HCT116 (cell line): ENCODE results near the gene BMP7. TPM values are rescaled to one million over a fixed set of nuclear protein-coding genes. Genes with fewer than 3 reads are reported as not detected.

Experiments used
- ATAC-seq: fragments of 200-7000 bp; cut with Tn5 transposase; 2 replicates; pipeline ENCODE4 v1.9.1; 2020; ENCODE audit warnings: mild to moderate bottlenecking, moderate library complexity
- BruUV-seq: library from RNA; stranded (reverse); fragments of 400-500 nt; replicated peaks from 2 replicates; lab custom pipeline; 2021; lab: Mats Ljungman, UMichigan
- CTCF ChIA-PET: fragments of 300-600 bp; sonication (Branson Sonifier 250); formaldehyde crosslinking; loops from one replicate; lab custom pipeline; 2021; ENCODE audit warnings: antibody characterized with exemption; lab: Charles Lee
- POLR2A ChIA-PET: fragments of 300-600, 350-600 bp; sonication (Branson Sonifier 250); formaldehyde crosslinking; loops from one replicate; lab custom pipeline; 2021; ENCODE audit warnings: antibody characterized with exemption; lab: Charles Lee
- RAD21 ChIA-PET, 2 experiments: fragments of 300-600 bp; sonication (Branson Sonifier 250); formaldehyde crosslinking; loops; one replicate each; lab custom pipeline; 2023; ENCODE audit warnings: low total read pairs in 2 of 2; ENCODE audit not compliant: uncharacterized antibody in 2 of 2, unreplicated experiment in 2 of 2, low non-redundant PET in 1 of 2; lab: Charles Lee
- DNase-seq: peaks from one replicate; pipeline ENCODE4 v3.0.0-alpha.2; 2010; ENCODE audit warnings: low read depth, low spot score
- H2AFZ ChIP-seq: fragments of 200-600 bp; shearing (Covaris generic), sonication (generic); 2 replicates; pipeline ENCODE4 v1.6.1; 2017; ENCODE audit warnings: low read depth, mixed run types, mixed read lengths, antibody characterized with exemption, low read length; ENCODE audit not compliant: poor library complexity, severe bottlenecking
- H3K27ac ChIP-seq: 2 replicates; pipeline ENCODE4 v1.5.1; 2012; ENCODE audit warnings: low read depth, low read length
- H3K27me3 ChIP-seq: fragments of 200-600 bp; sonication (generic); 2 replicates; pipeline ENCODE4 v1.6.1; 2016; ENCODE audit warnings: mixed run types, low read length, mixed read lengths; ENCODE audit not compliant: insufficient read depth
- H3K36me3 ChIP-seq, 2 experiments: fragments of 200-500 bp in 1 of 2; fragments of 200-600 bp in 1 of 2; sonication (Bioruptor generic) in 1 of 2; sonication (generic) in 1 of 2; 2 replicates each; pipeline versions ENCODE4 v1.5.1 to v1.6.1; 2014 to 2016; ENCODE audit warnings: low read length in 2 of 2, inconsistent platforms in 1 of 2, mixed read lengths in 1 of 2, mixed run types in 1 of 2; ENCODE audit not compliant: insufficient read depth in 2 of 2, control insufficient read depth in 1 of 2
- H3K4me1 ChIP-seq, 2 experiments: fragments of 200-600 bp in 1 of 2; sonication (generic) in 1 of 2; 2 replicates each; pipeline versions ENCODE4 v1.5.1 to v1.6.1; 2012 to 2017; ENCODE audit warnings: low read length in 2 of 2, inconsistent platforms in 1 of 2, mild to moderate bottlenecking in 1 of 2, mixed read lengths in 1 of 2, mixed run types in 1 of 2, moderate library complexity in 1 of 2; ENCODE audit not compliant: insufficient read depth in 2 of 2, control insufficient read depth in 1 of 2
- H3K4me2 ChIP-seq: fragments of 200-600 bp; sonication (generic); 2 replicates; pipeline ENCODE4 v1.6.1; 2017; ENCODE audit warnings: mixed run types, low read length, mixed read lengths
- H3K4me3 ChIP-seq, 2 experiments: fragments of 200-600 bp in 1 of 2; sonication (generic) in 1 of 2; replicated peaks in 1 of 2; 2 replicates each; pipeline ENCODE4 v1.5.1; 2011 to 2016; ENCODE audit warnings: low read length in 2 of 2, control low read depth in 1 of 2, low read depth in 1 of 2, mild to moderate bottlenecking in 1 of 2, mixed read lengths in 1 of 2, mixed run types in 1 of 2
- H3K79me2 ChIP-seq: fragments of 200-600 bp; sonication (generic); 2 replicates; pipeline ENCODE4 v1.6.1; 2017; ENCODE audit warnings: mild to moderate bottlenecking, mixed run types, low read length, moderate library complexity, mixed read lengths; ENCODE audit not compliant: insufficient read depth
- H3K9ac ChIP-seq: fragments of 200-600 bp; sonication (generic); 2 replicates; pipeline ENCODE4 v1.6.1; 2016; ENCODE audit warnings: low read length, mixed read lengths
- H3K9me2 ChIP-seq: fragments of 200-600 bp; sonication (generic), shearing (Covaris generic); 2 replicates; pipeline ENCODE4 v1.6.1; 2017; ENCODE audit warnings: mixed run types, mild to moderate bottlenecking, moderate library complexity; ENCODE audit not compliant: insufficient read depth
- H3K9me3 ChIP-seq, 2 experiments: fragments of 200-500 bp in 1 of 2; fragments of 200-600 bp in 1 of 2; sonication (Bioruptor generic) in 1 of 2; sonication (generic) in 1 of 2; 2 replicates each; pipeline ENCODE4 v1.6.1; 2014 to 2017; ENCODE audit warnings: low read length in 2 of 2, mixed read lengths in 2 of 2, inconsistent platforms in 1 of 2, low read depth in 1 of 2, mild to moderate bottlenecking in 1 of 2, mixed run types in 1 of 2, moderate library complexity in 1 of 2; ENCODE audit not compliant: control insufficient read depth in 1 of 2, insufficient read depth in 1 of 2
- H4K20me1 ChIP-seq: fragments of 200-600 bp; sonication (generic), shearing (Covaris generic); 2 replicates; pipeline ENCODE4 v1.6.1; 2017; ENCODE audit warnings: mixed run types, mild to moderate bottlenecking, moderate library complexity; ENCODE audit not compliant: insufficient read depth
- CEBPB ChIP-seq: IDR thresholded peaks from 2 replicates; pipeline ENCODE4 v1.6.1; 2012; ENCODE audit warnings: low read depth
- TCF7L2 ChIP-seq: IDR thresholded peaks from 2 replicates; pipeline ENCODE4 v1.7.0; 2011; ENCODE audit warnings: borderline replicate concordance, inconsistent platforms; ENCODE audit not compliant: insufficient read depth, insufficient read length; ENCODE audit errors: extremely low read depth
- YY1 ChIP-seq: IDR thresholded peaks from 2 replicates; pipeline ENCODE4 v1.6.1; 2011; ENCODE audit warnings: low read length, low read depth, moderate library complexity, mild to moderate bottlenecking; ENCODE audit not compliant: insufficient replicate concordance; ENCODE audit errors: extremely low read depth
- intact Hi-C: fragments of 100-400 bp; cut with micrococcal nuclease; formaldehyde crosslinking; loops from 2 replicates; pipeline ENCODE4 v1.10.0; 2022
- total RNA-seq: library from RNA; stranded (reverse); gene quantifications from one replicate; pipeline ENCODE4 v1.2.1, GENCODE V29; 2021; ENCODE audit not compliant: unreplicated experiment
- TF ChIP-seq, protein P1 (sequence below), 3 experiments: fragments of 200-600 bp in 1 of 3; sonication (generic) in 1 of 3; IDR thresholded peaks in 2 of 3; conservative IDR thresholded peaks in 1 of 3; 2 replicates each; pipeline ENCODE4 v1.5.1; 2012 to 2017; ENCODE audit warnings: low read depth in 2 of 3, low read length in 2 of 3, antibody characterized with exemption in 1 of 3, borderline replicate concordance in 1 of 3, control low read depth in 1 of 3, mild to moderate bottlenecking in 1 of 3, mixed read lengths in 1 of 3, mixed run types in 1 of 3, moderate library complexity in 1 of 3; ENCODE audit not compliant: insufficient read depth in 1 of 3
- TF ChIP-seq, protein P2 (sequence below): IDR thresholded peaks from 2 replicates; pipeline ENCODE4 v1.6.1; 2012

Gene BMP7
- total RNA-seq, 1 experiment from 2014 or later = 7.0 TPM

DNA sequence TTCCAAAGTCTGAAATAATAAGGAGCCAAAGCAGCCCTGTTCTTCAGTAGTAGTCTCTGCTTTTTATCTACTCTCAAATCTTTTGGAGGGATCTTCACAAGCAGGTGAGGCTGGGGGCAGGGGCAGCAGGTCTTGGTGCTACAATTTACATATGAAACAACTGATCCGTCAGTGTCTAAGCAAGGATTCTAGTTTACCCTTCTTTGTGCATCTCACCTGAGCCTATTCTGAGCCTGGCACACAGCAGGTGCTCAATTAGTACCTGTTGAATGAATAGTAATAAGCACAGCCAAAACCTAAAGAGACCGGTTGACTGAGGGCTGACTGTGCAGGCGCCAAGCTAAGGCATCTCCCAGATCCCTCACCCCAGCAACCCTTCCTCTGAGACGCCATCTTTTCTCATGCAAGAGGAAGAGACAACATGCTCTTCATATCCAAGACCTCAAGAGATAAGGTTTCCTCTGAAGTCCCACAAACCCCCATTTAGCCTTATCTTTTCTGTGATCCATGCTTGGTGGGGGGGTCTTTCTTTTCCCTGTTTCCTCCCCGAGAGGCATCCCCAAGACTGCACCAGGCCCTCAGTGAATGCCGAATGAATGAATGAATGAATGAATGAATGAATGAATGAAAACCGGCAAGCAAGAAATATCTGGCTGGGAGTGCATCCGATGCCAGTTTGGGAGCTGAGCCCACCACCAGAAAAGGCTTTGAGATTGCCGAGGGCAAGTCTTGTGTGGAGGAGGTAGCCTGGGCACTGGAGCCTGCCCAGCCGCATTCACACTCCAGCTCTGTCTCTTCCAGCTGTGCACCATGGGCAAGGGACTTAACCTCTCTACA, 2.9 kb upstream of the BMP7 start (continued):
- TF ChIP-seq, protein P1, sequence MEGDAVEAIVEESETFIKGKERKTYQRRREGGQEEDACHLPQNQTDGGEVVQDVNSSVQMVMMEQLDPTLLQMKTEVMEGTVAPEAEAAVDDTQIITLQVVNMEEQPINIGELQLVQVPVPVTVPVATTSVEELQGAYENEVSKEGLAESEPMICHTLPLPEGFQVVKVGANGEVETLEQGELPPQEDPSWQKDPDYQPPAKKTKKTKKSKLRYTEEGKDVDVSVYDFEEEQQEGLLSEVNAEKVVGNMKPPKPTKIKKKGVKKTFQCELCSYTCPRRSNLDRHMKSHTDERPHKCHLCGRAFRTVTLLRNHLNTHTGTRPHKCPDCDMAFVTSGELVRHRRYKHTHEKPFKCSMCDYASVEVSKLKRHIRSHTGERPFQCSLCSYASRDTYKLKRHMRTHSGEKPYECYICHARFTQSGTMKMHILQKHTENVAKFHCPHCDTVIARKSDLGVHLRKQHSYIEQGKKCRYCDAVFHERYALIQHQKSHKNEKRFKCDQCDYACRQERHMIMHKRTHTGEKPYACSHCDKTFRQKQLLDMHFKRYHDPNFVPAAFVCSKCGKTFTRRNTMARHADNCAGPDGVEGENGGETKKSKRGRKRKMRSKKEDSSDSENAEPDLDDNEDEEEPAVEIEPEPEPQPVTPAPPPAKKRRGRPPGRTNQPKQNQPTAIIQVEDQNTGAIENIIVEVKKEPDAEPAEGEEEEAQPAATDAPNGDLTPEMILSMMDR (IDR thresholded peaks at IDR 0.05 in 2 of 3, conservative IDR thresholded peaks at IDR 0.05 in 1 of 3; ENCODE audit: borderline replicate concordance in 1 of 3, insufficient read depth in 1 of 3, low read depth in 2 of 3, low read length in 2 of 3) = no peak
- no peak for TF ChIP-seq CEBPB

DNA sequence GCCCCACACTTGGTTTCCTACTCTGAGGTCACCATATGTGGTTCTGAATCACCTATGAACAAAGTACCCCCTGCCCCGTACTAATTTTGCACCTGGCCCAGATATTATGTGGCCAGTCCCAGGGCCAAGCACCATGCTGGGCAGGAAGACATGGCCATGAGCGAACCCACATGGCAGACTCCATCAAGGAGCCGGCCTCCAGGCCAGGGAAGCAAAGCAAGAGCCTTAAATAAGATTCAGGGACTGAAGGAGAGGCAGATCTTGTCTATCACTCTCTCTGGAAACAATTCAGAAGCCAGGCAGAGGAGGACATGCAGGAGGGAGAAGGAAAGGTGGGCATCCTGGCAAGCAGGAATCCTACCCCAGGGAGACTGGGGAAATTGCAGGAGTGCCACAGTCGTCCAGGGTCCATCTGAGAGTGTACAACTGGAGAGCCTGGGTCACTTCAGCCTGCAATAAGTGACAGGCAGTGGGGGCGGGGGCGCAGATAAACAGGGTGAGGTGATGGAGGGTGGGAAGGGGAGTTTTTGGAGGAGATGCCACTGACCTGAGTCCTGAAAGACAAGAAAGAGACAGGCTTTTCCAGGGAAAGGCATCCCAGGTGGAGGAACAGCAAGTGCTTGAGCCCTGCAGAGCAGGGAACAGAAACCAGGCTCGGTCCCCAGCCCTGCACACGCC, 2.1 kb upstream of the BMP7 start:
- RAD21 ChIA-PET = no interaction called here

More for the DNA sequence above, 2.1 kb upstream of the BMP7 start:
- no peak for TF ChIP-seq TCF7L2
- TF ChIP-seq, protein P2, sequence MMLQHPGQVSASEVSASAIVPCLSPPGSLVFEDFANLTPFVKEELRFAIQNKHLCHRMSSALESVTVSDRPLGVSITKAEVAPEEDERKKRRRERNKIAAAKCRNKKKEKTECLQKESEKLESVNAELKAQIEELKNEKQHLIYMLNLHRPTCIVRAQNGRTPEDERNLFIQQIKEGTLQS = no peak
- TF ChIP-seq YY1 = no peak
- H3K27ac ChIP-seq = no peak overlapping the region
- no peaks in the 10 kb centered on the region for H4K20me1 ChIP-seq
- H3K36me3 ChIP-seq = no peaks in the 10 kb centered on the region
- DNase-seq (no peak), ATAC-seq (no peak)
- no peak overlapping the region for H2AFZ ChIP-seq
- ChIA-PET CTCF (no interaction called here), POLR2A (no interaction called here)
- H3K4me3 ChIP-seq = no peak overlapping the region
- no peak overlapping the region for H3K9ac ChIP-seq
- H3K4me2 ChIP-seq = no peak overlapping the region
- H3K9me2 ChIP-seq = no peaks in the 10 kb centered on the region
- peaks cover 0 to 4% of the 10 kb centered on the region in 2 experiments; a peak in 1 of 4 replicates for H3K4me1 ChIP-seq
- no TSS peak for BruUV-seq
- H3K27me3 ChIP-seq = no peaks in the 10 kb centered on the region
- H3K9me3 ChIP-seq = no peaks in the 10 kb centered on the region
- intact Hi-C loops = no loop called here
- H3K79me2 ChIP-seq = no peaks in the 10 kb centered on the region
